ENCODE data around the gene RUBCN. TPM values are rescaled to one million over a fixed set of nuclear protein-coding genes. Genes with fewer than 3 reads are reported as not detected.

The RUBCN gene
- total RNA-seq, 1 donor from 2014 or later, result 28.2 TPM

- DNase-seq (ENCODE audit: low read depth), result no peak
- no peaks in the 10 kb centered on the region for H3K36me3 Mint-ChIP-seq (ENCODE audit: low read depth, unreplicated experiment)
- peaks cover 61% of the 10 kb centered on the region for H4K20me1 ChIP-seq (ENCODE audit: insufficient read depth, low read length)
- no peaks in the 10 kb centered on the region for H3K9me3 ChIP-seq (ENCODE audit: insufficient read depth, low read depth, low read length)
- no peak overlapping the region for H2AFZ ChIP-seq (ENCODE audit: low read depth, low read length)
- H3K4me1 ChIP-seq (ENCODE audit: insufficient read depth, low read length), result peaks cover 17% of the 10 kb centered on the region
- FAIRE-seq, result no peak
- H3K27me3 Mint-ChIP-seq (ENCODE audit: low read depth, unreplicated experiment), result no peaks in the 10 kb centered on the region
- no peak for TF ChIP-seq EZH2 (IDR thresholded peaks at IDR 0.05; ENCODE audit: insufficient read depth, low read length)
- TF ChIP-seq, protein P1, sequence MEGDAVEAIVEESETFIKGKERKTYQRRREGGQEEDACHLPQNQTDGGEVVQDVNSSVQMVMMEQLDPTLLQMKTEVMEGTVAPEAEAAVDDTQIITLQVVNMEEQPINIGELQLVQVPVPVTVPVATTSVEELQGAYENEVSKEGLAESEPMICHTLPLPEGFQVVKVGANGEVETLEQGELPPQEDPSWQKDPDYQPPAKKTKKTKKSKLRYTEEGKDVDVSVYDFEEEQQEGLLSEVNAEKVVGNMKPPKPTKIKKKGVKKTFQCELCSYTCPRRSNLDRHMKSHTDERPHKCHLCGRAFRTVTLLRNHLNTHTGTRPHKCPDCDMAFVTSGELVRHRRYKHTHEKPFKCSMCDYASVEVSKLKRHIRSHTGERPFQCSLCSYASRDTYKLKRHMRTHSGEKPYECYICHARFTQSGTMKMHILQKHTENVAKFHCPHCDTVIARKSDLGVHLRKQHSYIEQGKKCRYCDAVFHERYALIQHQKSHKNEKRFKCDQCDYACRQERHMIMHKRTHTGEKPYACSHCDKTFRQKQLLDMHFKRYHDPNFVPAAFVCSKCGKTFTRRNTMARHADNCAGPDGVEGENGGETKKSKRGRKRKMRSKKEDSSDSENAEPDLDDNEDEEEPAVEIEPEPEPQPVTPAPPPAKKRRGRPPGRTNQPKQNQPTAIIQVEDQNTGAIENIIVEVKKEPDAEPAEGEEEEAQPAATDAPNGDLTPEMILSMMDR (IDR thresholded peaks at IDR 0.05; ENCODE audit: insufficient read depth, low read depth, low read length), result no peak
- no peaks in the 10 kb centered on the region for H3K36me3 ChIP-seq (ENCODE audit: insufficient read depth, low read length)
- H3K27me3 ChIP-seq (ENCODE audit: insufficient read depth, low read length), result no peaks in the 10 kb centered on the region
- no peaks in the 10 kb centered on the region for H3K9me3 Mint-ChIP-seq (ENCODE audit: unreplicated experiment)
- no peak overlapping the region for H3K4me3 ChIP-seq (ENCODE audit: insufficient read depth, low read depth, low read length)
- no peak overlapping the region for H3K27ac ChIP-seq (ENCODE audit: low read depth, low read length)
- H3K27ac Mint-ChIP-seq (ENCODE audit: unreplicated experiment), result peak overlapping the region; percentile 62
- H3K4me1 Mint-ChIP-seq (ENCODE audit: low read depth, unreplicated experiment), result peaks cover 16% of the 10 kb centered on the region
- H3K9ac ChIP-seq (ENCODE audit: low read length), result no peak overlapping the region
- H3K79me2 ChIP-seq (ENCODE audit: insufficient read depth, low read length), result peaks cover 66% of the 10 kb centered on the region
- peak overlapping the region; percentile 82 for H3K4me3 Mint-ChIP-seq (ENCODE audit: unreplicated experiment)
- peak overlapping the region; percentile 85 for H3K4me2 ChIP-seq (ENCODE audit: low read length)
Observed at GRCh38 chr3:197752107-197752506, 15.4 kb upstream of the RUBCN start.

DNA sequence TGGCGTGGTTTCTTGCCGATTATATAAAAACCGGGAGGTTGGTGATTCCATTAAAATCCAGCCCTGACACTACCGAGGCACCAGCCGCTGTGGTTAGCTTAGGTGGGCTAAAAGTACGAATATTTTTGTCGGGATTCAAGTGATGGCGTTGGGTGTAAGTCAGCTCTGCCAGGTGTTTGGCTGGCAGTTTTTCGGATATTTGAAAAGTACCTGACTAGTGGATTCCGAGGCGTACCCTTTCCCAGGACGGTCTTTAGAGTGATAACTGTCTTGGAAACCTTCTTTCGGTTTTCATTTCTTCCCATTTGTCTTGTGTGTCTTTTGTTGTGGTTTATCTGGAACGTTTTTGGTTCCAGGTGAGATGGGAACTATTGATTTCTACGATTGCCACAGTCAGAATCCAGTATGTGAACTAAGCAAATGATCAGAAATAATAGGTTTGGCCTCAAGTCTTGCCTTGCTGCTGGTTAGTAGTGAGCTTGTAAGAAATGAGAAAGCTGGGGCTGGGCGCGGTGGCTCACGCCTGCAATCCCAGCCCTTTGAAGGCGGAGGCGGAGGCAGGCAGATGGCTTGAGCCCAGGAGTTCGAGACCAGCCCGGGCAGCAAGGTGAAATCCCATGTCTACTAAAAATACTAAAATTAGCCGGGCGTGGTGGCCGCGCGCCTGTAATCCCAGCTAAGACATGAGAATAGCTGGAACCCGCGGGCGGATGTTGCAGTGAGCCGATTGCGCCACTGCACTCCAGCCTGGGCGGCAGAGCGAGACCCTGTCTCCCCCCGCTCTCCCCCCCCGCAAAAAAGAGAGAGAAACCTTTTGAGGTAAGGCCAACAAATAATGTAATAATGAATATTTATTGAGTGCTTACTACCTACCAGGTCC is 14.4 kb upstream of the RUBCN start:
- H4K20me1 ChIP-seq (ENCODE audit: insufficient read depth, low read length), result peaks cover 52% of the 10 kb centered on the region
- peaks cover 16% of the 10 kb centered on the region for H3K4me1 Mint-ChIP-seq (ENCODE audit: low read depth, unreplicated experiment)
- H3K4me3 Mint-ChIP-seq (ENCODE audit: unreplicated experiment), result peak overlapping the region; percentile 94

More for the DNA sequence above, 14.4 kb upstream of the RUBCN start:
- Histone ChIP-seq H3K27me3 (ENCODE audit: insufficient read depth, low read length) (no peaks in the 10 kb centered on the region), H3K9ac (ENCODE audit: low read length) (peak overlapping the region; percentile 84), H3K27ac (ENCODE audit: low read depth, low read length) (peak overlapping the region; percentile 87), H3K4me2 (ENCODE audit: low read length) (peak overlapping the region; percentile 85), H3K4me3 (ENCODE audit: insufficient read depth, low read depth, low read length) (peak overlapping the region; percentile 91), H3K9me3 (ENCODE audit: insufficient read depth, low read depth, low read length) (no peaks in the 10 kb centered on the region), H3K36me3 (ENCODE audit: insufficient read depth, low read length) (no peaks in the 10 kb centered on the region), H3K4me1 (ENCODE audit: insufficient read depth, low read length) (peaks cover 17% of the 10 kb centered on the region), H3K79me2 (ENCODE audit: insufficient read depth, low read length) (peaks cover 56% of the 10 kb centered on the region), H2AFZ (ENCODE audit: low read depth, low read length) (peak overlapping the region; percentile 29)
- DNase-seq (ENCODE audit: low read depth) (peak; percentile 12), FAIRE-seq (no peak)
- Mint-ChIP-seq H3K27ac (ENCODE audit: unreplicated experiment) (peak overlapping the region; percentile 80), H3K36me3 (ENCODE audit: low read depth, unreplicated experiment) (no peaks in the 10 kb centered on the region), H3K27me3 (ENCODE audit: low read depth, unreplicated experiment) (no peaks in the 10 kb centered on the region), H3K9me3 (ENCODE audit: unreplicated experiment) (no peaks in the 10 kb centered on the region)
- TF ChIP-seq, protein P1 (IDR thresholded peaks at IDR 0.05; ENCODE audit: insufficient read depth, low read depth, low read length), result no peak
- no peak for TF ChIP-seq EZH2 (IDR thresholded peaks at IDR 0.05; ENCODE audit: insufficient read depth, low read length)

Data from astrocyte (in vitro differentiated cells and primary cell).